Measurements from ENCODE around the gene APOA1.
A peak's percentile ranks its signal among the peaks of the same experiment; 100 is the strongest.
"Not testable (repeated sequence)": the region's sequence is repeated elsewhere in the genome, so short reads cannot be mapped to it uniquely, and the experiment has no call there.

The APOA1 gene

GRCh38 chr11:116838321-116839084 is 1.1 kb upstream of the APOA1 start:
- DNase-seq (ENCODE audit: low read depth) = no peak
- no peak for TF ChIP-seq CTCF (IDR thresholded peaks at IDR 0.05; ENCODE audit: low read depth, low read length, missing control alignments)
- H3K4me3 ChIP-seq (ENCODE audit: low read depth, low read length) = no peak overlapping the region
- in situ Hi-C loops (cut with HindIII; ENCODE audit: low sequenced_read_pairs) = no loop called here

GRCh38 chr11:116836632-116836991 is 810 bp downstream of the APOA1 start:
- in situ Hi-C loops (cut with HindIII; ENCODE audit: low sequenced_read_pairs) = no loop called here

GRCh38 chr11:116835791-116836631 is 1.4 kb downstream of the APOA1 start:
- DNase-seq (ENCODE audit: low read depth) = peak; percentile 71
- in situ Hi-C loops (cut with HindIII; ENCODE audit: low sequenced_read_pairs) = no loop called here
- peak; percentile 65 for TF ChIP-seq CTCF (IDR thresholded peaks at IDR 0.05; ENCODE audit: low read depth, low read length, missing control alignments)

More at GRCh38 chr11:116836632-116836991, 810 bp downstream of the APOA1 start:
- no peak overlapping the region for H3K4me3 ChIP-seq (ENCODE audit: low read depth, low read length)
- no peak for TF ChIP-seq CTCF (IDR thresholded peaks at IDR 0.05; ENCODE audit: low read depth, low read length, missing control alignments)
- no peak for DNase-seq (ENCODE audit: low read depth)

DNA sequence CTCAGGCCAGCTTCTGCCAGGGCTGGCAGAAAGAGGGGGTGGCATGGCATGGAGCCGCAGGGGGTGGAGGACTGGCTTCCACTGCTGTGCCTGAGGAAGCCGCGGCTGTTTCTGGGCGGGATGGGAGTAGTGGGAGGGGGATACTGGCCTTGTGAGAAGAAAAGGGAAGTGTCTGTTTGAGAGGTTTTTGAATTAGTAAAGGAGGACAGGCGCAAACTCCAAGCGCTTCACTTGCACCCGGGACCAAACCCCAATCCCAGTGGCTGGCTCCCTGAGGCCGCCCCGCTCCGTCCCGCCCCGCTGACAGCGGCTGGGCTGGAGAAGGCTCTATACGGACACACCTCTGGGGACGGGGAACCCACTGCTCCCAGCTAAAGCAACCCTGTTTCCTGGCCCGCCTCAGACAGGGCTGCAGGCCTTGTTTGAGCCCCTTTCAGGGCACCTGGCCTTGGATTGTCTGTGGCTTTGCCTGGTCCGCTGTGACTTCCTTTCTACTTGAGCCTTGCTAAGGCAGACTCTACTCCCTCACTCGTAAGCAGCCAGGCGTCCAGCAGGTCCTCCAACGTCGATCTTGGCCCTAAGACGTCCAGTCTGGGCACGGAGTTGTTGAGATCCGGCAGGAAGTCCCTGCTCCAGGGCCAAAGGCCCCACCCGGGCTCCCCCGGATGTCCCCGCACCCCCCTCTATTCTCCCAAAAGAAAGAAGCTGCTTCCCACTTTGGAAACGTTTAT is 2.2 kb downstream of the APOA1 start:
- H3K4me3 ChIP-seq (ENCODE audit: low read depth, low read length) = peak overlapping the region; percentile 31
- no peak for DNase-seq (ENCODE audit: low read depth)
- TF ChIP-seq CTCF (IDR thresholded peaks at IDR 0.05; ENCODE audit: low read depth, low read length, missing control alignments) = no peak
- in situ Hi-C loops (cut with HindIII; ENCODE audit: low sequenced_read_pairs) = no loop called here

More at GRCh38 chr11:116835791-116836631, 1.4 kb downstream of the APOA1 start:
- peak overlapping the region; percentile 31 for H3K4me3 ChIP-seq (ENCODE audit: low read depth, low read length)

GRCh38 chr11:116834535-116835041 is 2.8 kb downstream of the APOA1 start:
- H3K4me3 ChIP-seq (ENCODE audit: low read depth, low read length); DNase-seq (ENCODE audit: low read depth); in situ Hi-C loops (cut with HindIII; ENCODE audit: low sequenced_read_pairs): not testable (repeated sequence)

DNA sequence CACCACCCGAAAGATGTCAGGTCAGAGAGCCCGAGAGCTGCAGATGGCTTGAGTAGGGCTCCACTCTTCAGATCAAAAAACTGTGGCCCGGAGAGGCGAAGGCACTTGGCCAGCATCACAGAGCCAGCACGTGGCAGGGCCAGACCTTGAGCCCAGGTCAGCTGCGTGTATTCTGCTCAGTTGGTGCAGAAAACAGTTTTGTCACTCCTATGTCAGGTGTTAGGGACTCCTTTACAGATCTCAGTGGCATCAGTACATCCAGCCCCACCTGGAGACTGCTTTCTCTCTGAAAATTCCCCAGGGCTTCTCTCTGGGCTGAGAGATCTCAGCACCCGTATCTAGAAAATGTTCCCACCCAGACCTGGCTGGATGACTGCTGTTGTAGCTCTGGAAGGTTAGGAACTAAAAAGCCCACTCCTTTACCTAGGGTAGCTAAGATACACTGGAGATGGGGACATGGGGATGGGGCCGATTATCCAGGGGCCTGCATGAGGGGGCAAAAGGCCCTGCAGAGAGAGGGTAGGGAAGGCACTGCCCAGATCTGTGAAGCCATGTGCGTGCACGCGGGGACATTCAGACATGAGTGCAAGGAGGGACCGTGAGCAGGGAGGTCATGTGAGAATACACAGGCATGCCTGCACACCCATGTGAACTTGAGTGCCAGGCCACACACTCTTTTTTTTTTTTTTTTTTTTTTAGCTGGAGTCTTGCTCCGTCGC is 3.4 kb downstream of the APOA1 start:
- no peak for DNase-seq (ENCODE audit: low read depth)
- H3K4me3 ChIP-seq (ENCODE audit: low read depth, low read length) = no peak overlapping the region
- in situ Hi-C loops (cut with HindIII; ENCODE audit: low sequenced_read_pairs) = no loop called here
- no peak for TF ChIP-seq CTCF (IDR thresholded peaks at IDR 0.05; ENCODE audit: low read depth, low read length, missing control alignments)

Data from astrocyte of the cerebellum (primary cell).